GM13977 (cell line): Measurements from ENCODE around the gene IL34.

Experiments
- DNase-seq: peaks from one replicate; pipeline ENCODE4 v3.0.0; 2012; ENCODE audit warnings: low spot score
- CTCF ChIP-seq: IDR thresholded peaks from 2 replicates; pipeline ENCODE4 v1.5.1; 2012; ENCODE audit warnings: mild to moderate bottlenecking, control low read depth; ENCODE audit not compliant: insufficient read depth; ENCODE audit errors: extremely low read depth, missing control alignments
- in situ Hi-C: fragments of 300-500 bp; cut with MboI; formaldehyde crosslinking; loops from one replicate; pipeline ENCODE4 v1.12.0; 2022; ENCODE audit warnings: low sequenced_read_pairs, low pct_unique_long_range_greater_than_20kb, mixed read lengths, inconsistent platforms; ENCODE audit not compliant: unreplicated experiment

Gene IL34

GRCh38 chr16:70689970-70690891, 43.9 kb downstream of the IL34 start:
- DNase-seq = no peak
- in situ Hi-C loops = loop anchor here (10.0 kb wide), 1 partner anchor 75 kb away; no protein-coding TSS in a partner anchor
- no peak for TF ChIP-seq CTCF

GRCh38 chr16:70691223-70692129, 45.1 kb downstream of the IL34 start:
- no peak for DNase-seq
- no peak for TF ChIP-seq CTCF
- in situ Hi-C loops = no loop called here

- in situ Hi-C loops = no loop called here
- no peak for DNase-seq
- no peak for TF ChIP-seq CTCF
These were observed 45.9 kb downstream of the IL34 start for GRCh38 chr16:70692130-70692872.

- no peak for DNase-seq
- no peak for TF ChIP-seq CTCF
- in situ Hi-C loops = no loop called here
These were observed 46.7 kb downstream of the IL34 start for GRCh38 chr16:70692873-70693671.

GRCh38 chr16:70694088-70694867, 47.9 kb downstream of the IL34 start:
- TF ChIP-seq CTCF = no peak
- in situ Hi-C loops = no loop called here
- no peak for DNase-seq
